HepG2 (cell line): ENCODE results near the gene MAGT1. TPM values are rescaled to one million over a fixed set of nuclear protein-coding genes. Genes with fewer than 3 reads are reported as not detected.

Experiments used
- FOXK2 ChIP-seq: fragments of 450-650 bp; IDR thresholded peaks from 2 replicates; pipeline ENCODE4 v1.6.1; 2016
- MTF2 ChIP-seq: sonication (generic); formaldehyde crosslinking; IDR thresholded peaks from 2 replicates; pipeline ENCODE4 v1.5.0; 2020; ENCODE audit warnings: missing genetic modification reagents, borderline replicate concordance
- MYNN ChIP-seq: sonication (generic); formaldehyde crosslinking; IDR thresholded peaks from 2 replicates; pipeline ENCODE4 v1.4.0; 2020; ENCODE audit warnings: mild to moderate bottlenecking, low read depth, missing genetic modification reagents
- NFKB2 ChIP-seq: sonication (generic); formaldehyde crosslinking; IDR thresholded peaks from 2 replicates; pipeline ENCODE4 v1.4.0; 2020; ENCODE audit warnings: missing genetic modification reagents, borderline replicate concordance
- POLR2G ChIP-seq: fragments of 200-400 bp; formaldehyde crosslinking; IDR thresholded peaks from 2 replicates; pipeline ENCODE4 v1.6.1; 2018; ENCODE audit warnings: mild to moderate bottlenecking, low read depth, low read length, moderate library complexity
- PRPF4 ChIP-seq: fragments of 200-400 bp; formaldehyde crosslinking; IDR thresholded peaks from 2 replicates; pipeline ENCODE4 v1.6.1; 2016; ENCODE audit warnings: low read length, low read depth; ENCODE audit not compliant: poor library complexity, severe bottlenecking
- RAD51 ChIP-seq: fragments of 450-650 bp; IDR thresholded peaks from 2 replicates; pipeline ENCODE4 v1.6.1; 2016; ENCODE audit warnings: borderline replicate concordance
- RFXAP ChIP-seq: sonication (generic); formaldehyde crosslinking; IDR thresholded peaks from 2 replicates; pipeline ENCODE4 v1.4.0; 2020; ENCODE audit warnings: missing genetic modification reagents, borderline replicate concordance
- TBX3 ChIP-seq: fragments of 450-650 bp; IDR thresholded peaks from 2 replicates; pipeline ENCODE4 v1.6.1; 2017; ENCODE audit warnings: antibody characterized with exemption, mild to moderate bottlenecking, inconsistent platforms, borderline replicate concordance
- ZNF235 ChIP-seq: sonication (generic); formaldehyde crosslinking; IDR thresholded peaks from 2 replicates; pipeline ENCODE4 v1.8.1; 2023; ENCODE audit warnings: mild to moderate bottlenecking, missing genetic modification reagents, borderline replicate concordance
- ZNF251 ChIP-seq: sonication (generic); formaldehyde crosslinking; IDR thresholded peaks from 2 replicates; pipeline ENCODE4 v1.9.0; 2021; ENCODE audit warnings: mild to moderate bottlenecking, missing genetic modification reagents
- ZNF503 ChIP-seq: sonication (generic); formaldehyde crosslinking; IDR thresholded peaks from 2 replicates; pipeline ENCODE4 v1.4.0; 2020; ENCODE audit warnings: missing genetic modification reagents
- polyA plus RNA-seq, 8 experiments: library from polyadenylated mRNA; depleted of rRNA in 3 of 8; stranded (reverse) in 7 of 8; unstranded in 1 of 8; fragments of >200 nt; fragmentation: Illumina TruSeq in 4 of 8; extraction: Trizol in 4 of 8; gene quantifications; 2 replicates each; pipeline versions ENCODE4 v1.2.1 to v1.2.3, GENCODE V29; 2011 to 2016; ENCODE audit warnings: low read depth in 4 of 8, missing spikeins in 1 of 8, mixed read lengths in 1 of 8; ENCODE audit not compliant: insufficient read depth in 1 of 8
- total RNA-seq, 5 experiments: library from RNA; depleted of rRNA; stranded (reverse); fragments of >200 nt; fragmentation: Illumina TruSeq; extraction: Trizol; gene quantifications; 2 replicates each; pipeline ENCODE4 v1.2.3, GENCODE V29; 2016; ENCODE audit warnings: low read depth in 1 of 5
- TF ChIP-seq, protein P1 (sequence below): sonication (generic); formaldehyde crosslinking; IDR thresholded peaks from 2 replicates; pipeline ENCODE4 v1.4.0; 2020; ENCODE audit warnings: missing genetic modification reagents
- TF ChIP-seq, protein P2 (sequence below): sonication (generic); formaldehyde crosslinking; IDR thresholded peaks from 2 replicates; pipeline ENCODE4 v1.4.0; 2020; ENCODE audit warnings: missing genetic modification reagents
- TF ChIP-seq, protein P3 (sequence below): sonication (generic); formaldehyde crosslinking; IDR thresholded peaks from 2 replicates; pipeline ENCODE4 v1.4.0; 2020; ENCODE audit warnings: missing genetic modification reagents

Gene MAGT1
- total and polyA plus RNA-seq, 2 of the 13 experiments (the other 11 are each of a cell fraction or from before 2014, with no cell fraction given) = 38.0 to 75.0 TPM

GRCh38 chrX:77788050-77788449 is 107.2 kb downstream of the MAGT1 start (continued):
- TF ChIP-seq, protein P1, sequence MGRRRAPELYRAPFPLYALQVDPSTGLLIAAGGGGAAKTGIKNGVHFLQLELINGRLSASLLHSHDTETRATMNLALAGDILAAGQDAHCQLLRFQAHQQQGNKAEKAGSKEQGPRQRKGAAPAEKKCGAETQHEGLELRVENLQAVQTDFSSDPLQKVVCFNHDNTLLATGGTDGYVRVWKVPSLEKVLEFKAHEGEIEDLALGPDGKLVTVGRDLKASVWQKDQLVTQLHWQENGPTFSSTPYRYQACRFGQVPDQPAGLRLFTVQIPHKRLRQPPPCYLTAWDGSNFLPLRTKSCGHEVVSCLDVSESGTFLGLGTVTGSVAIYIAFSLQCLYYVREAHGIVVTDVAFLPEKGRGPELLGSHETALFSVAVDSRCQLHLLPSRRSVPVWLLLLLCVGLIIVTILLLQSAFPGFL = no peak
- TF ChIP-seq POLR2G (peak; percentile 45; the same call in 1 of the 2 replicates), NFKB2 (CRISPR knock-in tag) (no peak), FOXK2 (no peak), RFXAP (CRISPR knock-in tag) (peak; percentile 62; the same call in 1 of the 2 replicates), MTF2 (CRISPR knock-in tag) (no peak), RAD51 (no peak), ZNF503 (CRISPR knock-in tag) (no peak), TBX3 (no peak), ZNF251 (no peak), MYNN (CRISPR knock-in tag) (no peak), PRPF4 (no peak), ZNF235 (CRISPR knock-in tag) (no peak)
- TF ChIP-seq, protein P2, sequence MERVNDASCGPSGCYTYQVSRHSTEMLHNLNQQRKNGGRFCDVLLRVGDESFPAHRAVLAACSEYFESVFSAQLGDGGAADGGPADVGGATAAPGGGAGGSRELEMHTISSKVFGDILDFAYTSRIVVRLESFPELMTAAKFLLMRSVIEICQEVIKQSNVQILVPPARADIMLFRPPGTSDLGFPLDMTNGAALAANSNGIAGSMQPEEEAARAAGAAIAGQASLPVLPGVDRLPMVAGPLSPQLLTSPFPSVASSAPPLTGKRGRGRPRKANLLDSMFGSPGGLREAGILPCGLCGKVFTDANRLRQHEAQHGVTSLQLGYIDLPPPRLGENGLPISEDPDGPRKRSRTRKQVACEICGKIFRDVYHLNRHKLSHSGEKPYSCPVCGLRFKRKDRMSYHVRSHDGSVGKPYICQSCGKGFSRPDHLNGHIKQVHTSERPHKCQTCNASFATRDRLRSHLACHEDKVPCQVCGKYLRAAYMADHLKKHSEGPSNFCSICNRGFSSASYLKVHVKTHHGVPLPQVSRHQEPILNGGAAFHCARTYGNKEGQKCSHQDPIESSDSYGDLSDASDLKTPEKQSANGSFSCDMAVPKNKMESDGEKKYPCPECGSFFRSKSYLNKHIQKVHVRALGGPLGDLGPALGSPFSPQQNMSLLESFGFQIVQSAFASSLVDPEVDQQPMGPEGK = no peak
- TF ChIP-seq, protein P3, sequence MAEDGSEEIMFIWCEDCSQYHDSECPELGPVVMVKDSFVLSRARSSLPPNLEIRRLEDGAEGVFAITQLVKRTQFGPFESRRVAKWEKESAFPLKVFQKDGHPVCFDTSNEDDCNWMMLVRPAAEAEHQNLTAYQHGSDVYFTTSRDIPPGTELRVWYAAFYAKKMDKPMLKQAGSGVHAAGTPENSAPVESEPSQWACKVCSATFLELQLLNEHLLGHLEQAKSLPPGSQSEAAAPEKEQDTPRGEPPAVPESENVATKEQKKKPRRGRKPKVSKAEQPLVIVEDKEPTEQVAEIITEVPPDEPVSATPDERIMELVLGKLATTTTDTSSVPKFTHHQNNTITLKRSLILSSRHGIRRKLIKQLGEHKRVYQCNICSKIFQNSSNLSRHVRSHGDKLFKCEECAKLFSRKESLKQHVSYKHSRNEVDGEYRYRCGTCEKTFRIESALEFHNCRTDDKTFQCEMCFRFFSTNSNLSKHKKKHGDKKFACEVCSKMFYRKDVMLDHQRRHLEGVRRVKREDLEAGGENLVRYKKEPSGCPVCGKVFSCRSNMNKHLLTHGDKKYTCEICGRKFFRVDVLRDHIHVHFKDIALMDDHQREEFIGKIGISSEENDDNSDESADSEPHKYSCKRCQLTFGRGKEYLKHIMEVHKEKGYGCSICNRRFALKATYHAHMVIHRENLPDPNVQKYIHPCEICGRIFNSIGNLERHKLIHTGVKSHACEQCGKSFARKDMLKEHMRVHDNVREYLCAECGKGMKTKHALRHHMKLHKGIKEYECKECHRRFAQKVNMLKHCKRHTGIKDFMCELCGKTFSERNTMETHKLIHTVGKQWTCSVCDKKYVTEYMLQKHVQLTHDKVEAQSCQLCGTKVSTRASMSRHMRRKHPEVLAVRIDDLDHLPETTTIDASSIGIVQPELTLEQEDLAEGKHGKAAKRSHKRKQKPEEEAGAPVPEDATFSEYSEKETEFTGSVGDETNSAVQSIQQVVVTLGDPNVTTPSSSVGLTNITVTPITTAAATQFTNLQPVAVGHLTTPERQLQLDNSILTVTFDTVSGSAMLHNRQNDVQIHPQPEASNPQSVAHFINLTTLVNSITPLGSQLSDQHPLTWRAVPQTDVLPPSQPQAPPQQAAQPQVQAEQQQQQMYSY = no peak
